HG03460 (cell line): ENCODE results near the gene CYLD.

Experiments used
- ATAC-seq: cut with Tn5 transposase; IDR thresholded peaks from one replicate; pipeline ENCODE4 v1.9.1; 2021; ENCODE audit not compliant: unreplicated experiment

Gene CYLD

GRCh38 chr16:50814541-50814940, 72.7 kb downstream of the CYLD start:
- ATAC-seq = no peak

- ATAC-seq = no peak
Measured at GRCh38 chr16:50815382-50815781, 73.5 kb downstream of the CYLD start.

DNA sequence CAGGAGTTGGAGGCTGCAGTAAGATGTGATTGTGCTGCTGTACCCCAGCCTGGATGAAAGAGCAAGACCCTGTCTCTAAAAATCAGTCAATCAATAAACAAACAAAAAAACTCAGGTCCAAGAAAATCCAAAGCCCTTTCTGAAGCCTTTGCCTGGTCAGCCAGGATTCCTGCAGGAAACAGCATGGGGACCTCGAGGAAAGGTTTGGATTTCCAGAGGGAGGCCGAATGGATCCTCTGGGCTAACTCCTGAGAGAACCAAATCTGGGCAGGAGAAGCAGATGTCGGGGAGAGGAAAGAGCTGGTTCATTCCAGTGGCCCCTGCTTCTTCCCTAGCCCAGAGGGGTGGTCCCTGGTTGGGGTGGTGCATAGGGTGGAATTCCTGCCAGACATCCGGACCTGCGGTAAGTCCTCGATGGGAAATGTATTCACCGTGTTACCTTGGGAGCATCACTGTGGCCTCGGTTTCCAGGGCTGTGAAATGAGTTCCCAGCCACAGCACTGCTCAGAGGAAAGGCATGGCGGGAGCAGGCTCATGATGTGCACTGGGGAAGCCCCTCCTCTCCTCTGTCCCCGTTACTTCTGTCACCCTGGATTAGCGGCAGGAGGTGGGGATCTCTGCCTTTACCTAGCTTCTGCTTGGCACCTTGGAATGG, 75.1 kb downstream of the CYLD start:
- ATAC-seq = no peak

- no peak for ATAC-seq
Measured at GRCh38 chr16:50818380-50818779, 76.5 kb downstream of the CYLD start.

- ATAC-seq = no peak
Measured at GRCh38 chr16:50819706-50820105, 77.8 kb downstream of the CYLD start.

DNA sequence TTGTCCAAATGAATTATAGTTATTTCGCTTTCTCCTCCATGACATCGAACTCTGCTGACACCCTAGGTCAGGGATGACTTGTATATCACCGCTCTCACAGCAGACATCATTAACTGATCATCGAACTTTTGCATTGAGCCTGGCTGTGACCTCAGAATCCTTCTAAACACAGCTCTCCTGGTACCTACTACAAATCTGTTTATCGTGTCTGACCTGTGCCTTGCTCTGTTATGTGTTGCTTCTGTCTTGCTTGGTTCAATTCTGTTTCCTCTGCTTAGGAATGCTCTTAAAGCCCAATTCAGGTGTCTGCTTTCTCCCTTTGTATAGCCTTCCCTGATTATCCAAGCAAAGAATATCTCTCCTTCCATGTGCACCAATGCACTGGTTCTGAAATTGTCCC, 78.3 kb downstream of the CYLD start:
- ATAC-seq = no peak

DNA sequence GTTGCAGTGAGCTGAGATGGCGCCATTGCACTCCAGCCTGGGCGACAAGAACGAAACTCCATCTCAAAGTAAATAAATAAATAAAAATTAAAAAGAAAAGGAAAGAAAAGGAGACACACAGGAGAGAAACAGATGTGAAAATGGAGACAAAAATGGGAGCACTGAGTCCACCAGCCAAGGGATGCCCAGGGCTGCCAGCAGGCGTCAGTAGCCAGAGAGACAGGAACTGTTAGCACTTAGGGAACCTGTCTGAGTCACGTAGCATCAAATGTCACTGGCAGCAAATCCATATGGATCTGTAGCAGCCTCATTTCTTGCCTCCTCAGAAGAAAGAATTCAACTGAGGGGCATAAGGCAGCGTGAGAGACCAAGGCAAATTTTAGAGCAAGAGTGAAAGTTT, 79.7 kb downstream of the CYLD start:
- ATAC-seq = no peak

DNA sequence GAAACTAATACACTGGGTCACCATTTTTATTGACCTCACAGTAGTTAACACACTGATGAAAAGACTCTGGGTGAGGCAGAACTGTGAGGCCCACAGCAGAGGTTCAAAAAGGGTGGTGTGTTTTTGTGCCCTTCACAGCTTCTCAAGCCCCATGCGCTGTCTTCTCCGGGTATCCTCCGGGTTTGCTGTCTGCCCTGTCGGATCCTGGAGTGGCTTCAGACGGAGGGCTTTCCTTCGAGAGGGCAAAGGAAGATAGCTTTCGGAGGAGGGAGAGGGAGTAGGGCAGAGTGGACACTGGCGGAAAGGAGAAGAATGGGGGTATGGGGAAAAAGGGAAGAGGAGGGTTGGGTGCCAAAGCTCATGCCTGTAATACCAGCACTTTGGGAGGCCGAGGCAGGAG, 80.8 kb downstream of the CYLD start:
- no peak for ATAC-seq

DNA sequence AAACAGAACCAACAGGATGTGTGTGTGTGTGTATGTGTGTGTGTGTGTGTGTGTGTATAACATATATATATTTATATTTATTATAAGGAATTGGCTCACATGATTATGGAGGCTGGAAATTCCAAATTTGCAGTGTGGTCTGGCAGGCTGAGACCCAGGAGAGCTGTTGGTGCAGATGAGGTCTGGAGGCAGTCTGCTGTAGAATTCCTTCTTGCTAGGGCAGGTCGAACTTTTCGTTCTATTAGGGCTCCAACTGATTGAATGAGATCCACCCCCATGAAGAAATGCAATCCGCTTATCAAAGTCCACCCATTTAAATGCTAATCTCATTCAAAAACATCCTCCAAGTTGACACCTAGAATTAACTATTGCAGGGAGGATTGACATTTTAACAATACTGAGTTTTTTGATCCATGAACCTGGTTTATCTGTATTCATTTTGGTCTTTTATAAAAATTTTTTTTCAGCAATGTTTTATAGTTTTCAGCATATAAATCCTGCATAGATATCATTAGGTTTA, 85.0 kb downstream of the CYLD start:
- ATAC-seq = no peak

GRCh38 chr16:50828164-50828702, 86.3 kb downstream of the CYLD start:
- ATAC-seq = no peak

- no peak for ATAC-seq
Measured at GRCh38 chr16:50830698-50831097, 88.8 kb downstream of the CYLD start.

GRCh38 chr16:50831751-50832150, 89.9 kb downstream of the CYLD start:
- ATAC-seq = no peak

GRCh38 chr16:50833929-50834328, 92.0 kb downstream of the CYLD start:
- ATAC-seq = no peak

- ATAC-seq = no peak
Measured at GRCh38 chr16:50834701-50835100, 92.8 kb downstream of the CYLD start.

- no peak for ATAC-seq
Measured at GRCh38 chr16:50835358-50836060, 93.6 kb downstream of the CYLD start.

DNA sequence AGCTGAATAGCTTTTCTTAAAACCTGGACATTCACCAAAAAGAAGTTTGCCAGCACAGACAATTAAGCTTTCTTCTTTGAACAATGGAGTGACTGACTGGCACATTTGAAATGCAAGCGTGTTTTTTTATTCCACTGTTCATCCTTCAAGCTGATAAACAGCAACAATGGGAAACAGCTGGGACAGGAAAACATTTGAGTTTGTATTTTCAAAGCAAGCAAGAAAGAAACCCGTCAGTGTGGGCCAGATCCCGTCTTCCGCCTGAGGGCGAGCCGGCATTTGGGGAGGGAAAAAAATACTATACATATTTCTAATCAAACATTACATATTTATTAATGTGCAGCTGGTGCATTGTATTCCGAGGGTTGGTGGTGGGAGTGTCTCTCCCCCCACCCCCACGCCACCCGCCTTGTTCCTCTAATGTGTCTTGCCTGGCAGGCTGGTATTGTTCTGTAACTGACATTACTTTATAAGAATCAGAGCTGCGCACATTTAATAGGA, 94.3 kb downstream of the CYLD start:
- ATAC-seq = no peak

DNA sequence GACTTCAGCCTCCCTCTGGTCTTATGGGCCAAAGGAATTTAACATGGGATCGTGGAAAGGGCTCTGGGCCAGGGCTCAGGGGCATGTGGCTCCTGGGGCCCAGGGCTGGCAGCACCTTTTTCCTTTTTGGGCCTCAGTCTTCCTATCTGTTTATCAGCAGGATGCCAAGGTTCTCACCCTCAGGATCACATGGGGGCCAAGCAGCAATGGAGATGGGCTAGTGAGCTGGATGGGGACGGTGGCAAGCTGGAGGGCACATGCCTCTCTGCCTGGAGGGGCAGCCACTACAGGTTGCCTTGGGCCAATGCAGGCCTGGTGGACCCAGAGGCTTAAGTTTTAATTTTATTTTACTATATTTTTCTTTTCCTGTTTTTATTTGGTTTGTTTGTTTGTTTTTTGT, 95.4 kb downstream of the CYLD start:
- ATAC-seq = no peak

DNA sequence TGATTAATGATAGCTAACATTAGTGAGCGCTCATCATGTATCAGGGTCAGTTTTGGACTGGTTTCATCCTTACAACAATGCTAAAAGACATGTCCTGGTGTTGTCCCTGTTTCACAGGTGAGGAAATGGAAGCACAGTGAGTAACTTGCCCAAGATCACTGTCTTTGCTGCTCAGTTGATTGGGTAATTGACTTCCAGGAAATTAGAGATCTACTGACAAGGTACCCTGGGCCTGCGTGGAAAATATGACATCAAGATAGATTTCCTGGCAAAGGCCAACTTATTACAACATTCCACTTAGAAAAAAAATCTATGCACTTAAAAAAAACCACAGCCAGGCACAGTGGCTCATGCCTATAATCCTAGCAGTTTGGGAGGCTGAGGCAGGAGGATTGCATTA, 96.3 kb downstream of the CYLD start:
- ATAC-seq = no peak

GRCh38 chr16:50838885-50839284, 97.0 kb downstream of the CYLD start:
- no peak for ATAC-seq

DNA sequence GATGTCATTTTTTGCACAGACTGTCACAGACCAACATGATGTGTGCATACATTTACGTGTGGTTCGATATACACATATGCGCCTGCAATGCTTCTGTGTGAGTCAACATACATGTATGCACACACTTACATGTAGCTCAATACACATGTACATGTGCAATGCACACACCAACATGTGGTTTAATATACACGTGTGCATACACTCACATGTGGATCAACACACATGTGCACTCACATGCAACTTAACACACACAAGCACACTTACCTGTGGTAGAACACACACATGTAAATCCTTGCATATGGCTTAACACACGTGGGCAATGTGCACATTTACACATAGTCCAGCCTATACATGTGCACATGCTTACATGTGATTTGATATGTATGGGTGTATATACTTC, 97.5 kb downstream of the CYLD start:
- no peak for ATAC-seq

DNA sequence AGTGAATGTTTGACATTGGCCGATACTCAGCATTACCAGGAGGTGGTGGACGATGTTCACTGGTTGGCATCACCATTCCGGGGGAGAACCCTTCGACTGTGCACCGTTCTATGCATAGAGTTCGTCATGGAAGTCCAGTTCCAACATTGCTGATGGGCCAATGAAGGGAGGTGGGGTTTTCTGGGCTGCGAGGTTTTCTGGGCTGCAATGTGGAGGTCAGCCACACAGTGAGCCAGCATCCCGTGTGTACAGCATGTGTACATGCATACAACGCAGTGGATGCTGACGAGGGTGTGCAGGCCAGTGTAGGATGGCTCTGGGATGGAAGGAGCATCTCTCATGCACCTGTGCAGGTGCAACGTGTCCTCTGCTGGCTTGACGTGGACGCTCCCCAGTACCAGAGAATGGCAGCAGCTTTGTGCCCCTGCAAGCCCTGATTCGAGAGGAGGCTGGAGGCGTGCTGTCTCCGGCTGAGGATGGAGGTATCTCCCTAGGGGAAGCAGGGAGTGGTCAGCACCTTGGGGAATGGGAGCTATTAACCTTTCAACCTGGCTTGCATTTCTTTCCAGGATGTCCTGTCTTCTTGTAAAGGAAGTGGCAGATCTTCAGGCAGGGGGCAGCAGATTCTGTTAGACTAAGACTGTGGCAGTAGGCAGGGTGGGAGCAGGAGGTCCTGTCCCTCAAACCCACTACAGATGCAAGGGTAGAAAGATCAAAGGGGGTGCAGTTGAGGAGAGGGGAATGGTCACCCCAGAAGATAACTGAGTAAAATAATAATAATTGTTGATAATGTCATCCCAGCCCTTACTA, 98.2 kb downstream of the CYLD start:
- ATAC-seq = no peak
